ENCODE data around the gene CREBZF. TPM values are rescaled to one million over a fixed set of nuclear protein-coding genes. Genes with fewer than 3 reads are reported as not detected.

CREBZF gene
- total RNA-seq, 1 donor from 2014 or later: 31.0 TPM

DNA sequence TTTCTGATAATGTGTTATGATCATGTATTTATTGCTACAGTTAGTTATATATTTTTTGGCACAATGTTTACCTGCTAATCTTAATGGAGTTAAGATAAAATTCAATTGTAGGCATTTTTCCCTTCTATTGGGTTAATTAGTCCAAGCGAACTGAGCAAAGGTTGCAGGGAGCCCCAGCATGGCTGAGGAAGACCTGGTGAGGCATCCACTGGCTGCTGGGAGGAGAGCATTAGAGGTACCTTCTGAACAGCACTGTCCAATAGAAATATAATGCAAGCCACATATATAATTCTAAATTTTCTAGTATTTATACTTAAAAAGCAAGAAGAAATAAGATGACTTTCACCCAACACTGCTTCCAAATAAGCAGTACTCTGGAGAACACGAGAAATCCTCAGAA, 17.9 kb downstream of the CREBZF start:
- peak overlapping the region; percentile 95 for H3K27ac Mint-ChIP-seq (ENCODE audit: unreplicated experiment)
- H4K20me1 ChIP-seq (ENCODE audit: insufficient read depth, low read length): no peaks in the 10 kb centered on the region
- DNase-seq (ENCODE audit: low read depth) (no peak), FAIRE-seq (no peak)
- H3K27ac ChIP-seq (ENCODE audit: low read depth, low read length): peak overlapping the region; percentile 78
- H3K9me3 ChIP-seq (ENCODE audit: insufficient read depth, low read depth, low read length): no peaks in the 10 kb centered on the region
- no peaks in the 10 kb centered on the region for H3K27me3 Mint-ChIP-seq (ENCODE audit: low read depth, unreplicated experiment)
- H3K9ac ChIP-seq (ENCODE audit: low read length): peak overlapping the region; percentile 90
- H3K27me3 ChIP-seq (ENCODE audit: insufficient read depth, low read length): no peaks in the 10 kb centered on the region
- no peaks in the 10 kb centered on the region for H3K36me3 Mint-ChIP-seq (ENCODE audit: low read depth, unreplicated experiment)
- H3K79me2 ChIP-seq (ENCODE audit: insufficient read depth, low read length): peaks cover 25% of the 10 kb centered on the region
- H3K4me2 ChIP-seq (ENCODE audit: low read length): peak overlapping the region; percentile 90
- H3K4me3 Mint-ChIP-seq (ENCODE audit: unreplicated experiment): peak overlapping the region; percentile 96
- no peak for TF ChIP-seq EZH2 (IDR thresholded peaks at IDR 0.05; ENCODE audit: insufficient read depth, low read length)
- TF ChIP-seq, protein P1, sequence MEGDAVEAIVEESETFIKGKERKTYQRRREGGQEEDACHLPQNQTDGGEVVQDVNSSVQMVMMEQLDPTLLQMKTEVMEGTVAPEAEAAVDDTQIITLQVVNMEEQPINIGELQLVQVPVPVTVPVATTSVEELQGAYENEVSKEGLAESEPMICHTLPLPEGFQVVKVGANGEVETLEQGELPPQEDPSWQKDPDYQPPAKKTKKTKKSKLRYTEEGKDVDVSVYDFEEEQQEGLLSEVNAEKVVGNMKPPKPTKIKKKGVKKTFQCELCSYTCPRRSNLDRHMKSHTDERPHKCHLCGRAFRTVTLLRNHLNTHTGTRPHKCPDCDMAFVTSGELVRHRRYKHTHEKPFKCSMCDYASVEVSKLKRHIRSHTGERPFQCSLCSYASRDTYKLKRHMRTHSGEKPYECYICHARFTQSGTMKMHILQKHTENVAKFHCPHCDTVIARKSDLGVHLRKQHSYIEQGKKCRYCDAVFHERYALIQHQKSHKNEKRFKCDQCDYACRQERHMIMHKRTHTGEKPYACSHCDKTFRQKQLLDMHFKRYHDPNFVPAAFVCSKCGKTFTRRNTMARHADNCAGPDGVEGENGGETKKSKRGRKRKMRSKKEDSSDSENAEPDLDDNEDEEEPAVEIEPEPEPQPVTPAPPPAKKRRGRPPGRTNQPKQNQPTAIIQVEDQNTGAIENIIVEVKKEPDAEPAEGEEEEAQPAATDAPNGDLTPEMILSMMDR (IDR thresholded peaks at IDR 0.05; ENCODE audit: insufficient read depth, low read depth, low read length): no peak
- peaks cover 4% of the 10 kb centered on the region for H3K36me3 ChIP-seq (ENCODE audit: insufficient read depth, low read length)
- H3K4me1 ChIP-seq (ENCODE audit: insufficient read depth, low read length): peaks cover 3% of the 10 kb centered on the region
- peak overlapping the region; percentile 91 for H3K4me3 ChIP-seq (ENCODE audit: insufficient read depth, low read depth, low read length)
- H3K9me3 Mint-ChIP-seq (ENCODE audit: unreplicated experiment): peaks cover 2% of the 10 kb centered on the region
- peaks cover 3% of the 10 kb centered on the region for H3K4me1 Mint-ChIP-seq (ENCODE audit: low read depth, unreplicated experiment)
- H2AFZ ChIP-seq (ENCODE audit: low read depth, low read length): peak overlapping the region; percentile 79

DNA sequence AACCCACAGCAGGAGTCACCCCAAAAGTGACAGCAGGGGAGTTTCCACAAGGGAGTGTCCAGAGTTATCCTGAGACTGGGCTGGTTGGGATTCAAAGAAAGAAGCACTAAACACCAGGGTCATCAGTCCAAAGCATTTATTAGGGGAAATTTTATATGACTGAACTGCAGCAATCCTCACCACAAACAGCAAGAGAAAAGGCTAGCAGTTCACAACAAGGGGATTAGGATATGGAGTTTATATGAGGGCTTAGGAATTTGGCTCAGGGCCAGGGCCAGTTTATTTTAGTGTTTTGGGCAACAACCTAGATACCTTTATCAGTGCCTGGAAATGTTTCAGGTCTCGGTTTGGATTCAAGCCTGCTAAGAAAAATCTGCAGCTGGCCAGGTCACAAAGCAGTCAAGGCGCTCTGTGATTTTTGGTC, 21.7 kb downstream of the CREBZF start:
- Mint-ChIP-seq H3K36me3 (ENCODE audit: low read depth, unreplicated experiment) (no peaks in the 10 kb centered on the region), H3K27ac (ENCODE audit: unreplicated experiment) (no peak overlapping the region), H3K9me3 (ENCODE audit: unreplicated experiment) (no peaks in the 10 kb centered on the region), H3K4me3 (ENCODE audit: unreplicated experiment) (no peak overlapping the region), H3K4me1 (ENCODE audit: low read depth, unreplicated experiment) (no peaks in the 10 kb centered on the region), H3K27me3 (ENCODE audit: low read depth, unreplicated experiment) (no peaks in the 10 kb centered on the region)
- TF ChIP-seq, protein P1 (IDR thresholded peaks at IDR 0.05; ENCODE audit: insufficient read depth, low read depth, low read length): no peak
- TF ChIP-seq EZH2 (IDR thresholded peaks at IDR 0.05; ENCODE audit: insufficient read depth, low read length): no peak
- H2AFZ ChIP-seq (ENCODE audit: low read depth, low read length): no peak overlapping the region
- no peaks in the 10 kb centered on the region for H3K36me3 ChIP-seq (ENCODE audit: insufficient read depth, low read length)
- no peaks in the 10 kb centered on the region for H3K4me1 ChIP-seq (ENCODE audit: insufficient read depth, low read length)
- FAIRE-seq (no peak), DNase-seq (ENCODE audit: low read depth) (no peak)
- H3K4me2 ChIP-seq (ENCODE audit: low read length): no peak overlapping the region
- H3K27me3 ChIP-seq (ENCODE audit: insufficient read depth, low read length): no peaks in the 10 kb centered on the region
- H3K4me3 ChIP-seq (ENCODE audit: insufficient read depth, low read depth, low read length): no peak overlapping the region
- no peaks in the 10 kb centered on the region for H4K20me1 ChIP-seq (ENCODE audit: insufficient read depth, low read length)
- H3K79me2 ChIP-seq (ENCODE audit: insufficient read depth, low read length): peaks cover 4% of the 10 kb centered on the region
- H3K9me3 ChIP-seq (ENCODE audit: insufficient read depth, low read depth, low read length): no peaks in the 10 kb centered on the region
- no peak overlapping the region for H3K9ac ChIP-seq (ENCODE audit: low read length)
- no peak overlapping the region for H3K27ac ChIP-seq (ENCODE audit: low read depth, low read length)

DNA sequence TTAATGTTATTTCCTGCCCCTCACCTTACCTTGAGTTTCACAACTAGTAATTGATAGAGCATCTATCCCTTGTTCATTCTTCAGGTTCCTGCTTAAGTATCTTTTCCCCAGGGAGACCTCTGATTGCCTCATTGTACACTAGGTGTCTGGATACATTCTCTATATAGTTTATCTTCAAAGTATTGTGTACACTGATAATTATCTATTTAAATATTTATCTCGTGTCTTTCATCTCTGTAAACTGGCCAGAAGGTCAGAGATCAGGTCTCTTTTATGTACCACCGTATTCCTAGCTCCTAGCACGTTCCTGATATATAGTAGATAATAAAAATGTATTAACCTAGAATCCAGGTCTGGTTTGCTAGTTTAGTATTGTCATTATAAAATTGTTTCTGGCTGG, 30.2 kb downstream of the CREBZF start:
- no peaks in the 10 kb centered on the region for H3K27me3 Mint-ChIP-seq (ENCODE audit: low read depth, unreplicated experiment)
- Histone ChIP-seq H3K9ac (ENCODE audit: low read length) (no peak overlapping the region), H3K4me1 (ENCODE audit: insufficient read depth, low read length) (no peaks in the 10 kb centered on the region), H4K20me1 (ENCODE audit: insufficient read depth, low read length) (no peaks in the 10 kb centered on the region), H3K36me3 (ENCODE audit: insufficient read depth, low read length) (peaks cover 9% of the 10 kb centered on the region), H2AFZ (ENCODE audit: low read depth, low read length) (no peak overlapping the region), H3K9me3 (ENCODE audit: insufficient read depth, low read depth, low read length) (no peaks in the 10 kb centered on the region), H3K4me3 (ENCODE audit: insufficient read depth, low read depth, low read length) (no peak overlapping the region), H3K27ac (ENCODE audit: low read depth, low read length) (no peak overlapping the region), H3K79me2 (ENCODE audit: insufficient read depth, low read length) (peaks cover 26% of the 10 kb centered on the region), H3K4me2 (ENCODE audit: low read length) (no peak overlapping the region), H3K27me3 (ENCODE audit: insufficient read depth, low read length) (no peaks in the 10 kb centered on the region)
- TF ChIP-seq, protein P1 (IDR thresholded peaks at IDR 0.05; ENCODE audit: insufficient read depth, low read depth, low read length): no peak
- no peak for TF ChIP-seq EZH2 (IDR thresholded peaks at IDR 0.05; ENCODE audit: insufficient read depth, low read length)
- H3K4me3 Mint-ChIP-seq (ENCODE audit: unreplicated experiment): no peak overlapping the region
- peaks cover 3% of the 10 kb centered on the region for H3K4me1 Mint-ChIP-seq (ENCODE audit: low read depth, unreplicated experiment)
- H3K9me3 Mint-ChIP-seq (ENCODE audit: unreplicated experiment): no peaks in the 10 kb centered on the region
- FAIRE-seq (no peak), DNase-seq (ENCODE audit: low read depth) (no peak)
- no peaks in the 10 kb centered on the region for H3K36me3 Mint-ChIP-seq (ENCODE audit: low read depth, unreplicated experiment)
- no peak overlapping the region for H3K27ac Mint-ChIP-seq (ENCODE audit: unreplicated experiment)
